GM15510 (cell line): Measurements from ENCODE around the gene SH2D3C.
A peak's percentile ranks its signal among the peaks of the same experiment; 100 is the strongest.

Source experiments
- POLR2A ChIP-seq: IDR thresholded peaks from 3 replicates; pipeline ENCODE4 v1.6.1; 2011; ENCODE audit warnings: borderline replicate concordance; ENCODE audit not compliant: insufficient read length; ENCODE audit errors: extremely low read depth

The SH2D3C gene

GRCh38 chr9:127749090-127749787 lies 29.2 kb downstream of the SH2D3C start:
- no peak for TF ChIP-seq POLR2A

- no peak for TF ChIP-seq POLR2A
These were observed 31.4 kb downstream of the SH2D3C start for GRCh38 chr9:127746959-127747569.

- no peak for TF ChIP-seq POLR2A
These were observed 33.9 kb downstream of the SH2D3C start for GRCh38 chr9:127744398-127745110.

GRCh38 chr9:127742435-127743088 lies 35.9 kb downstream of the SH2D3C start:
- no peak for TF ChIP-seq POLR2A

- no peak for TF ChIP-seq POLR2A
These were observed 36.5 kb downstream of the SH2D3C start for GRCh38 chr9:127741831-127742434.

GRCh38 chr9:127739614-127740330 lies 38.7 kb downstream of the SH2D3C start:
- TF ChIP-seq POLR2A = no peak

GRCh38 chr9:127738666-127739065 lies 39.8 kb downstream of the SH2D3C start:
- TF ChIP-seq POLR2A = no peak

GRCh38 chr9:127735530-127736185 lies 42.8 kb downstream of the SH2D3C start:
- no peak for TF ChIP-seq POLR2A

GRCh38 chr9:127734747-127735529 lies 43.5 kb downstream of the SH2D3C start, which contains the start of gene TOR2A:
TOR2A (minus strand) TSS chr9:127735294; CDS start chr9:127735270, 24 bp downstream.
- TF ChIP-seq POLR2A = peak; percentile 80

GRCh38 chr9:127734247-127734746 lies 44.2 kb downstream of the SH2D3C start:
- TF ChIP-seq POLR2A = no peak

- TF ChIP-seq POLR2A = no peak
These were observed 44.9 kb downstream of the SH2D3C start for GRCh38 chr9:127733614-127734013.

- TF ChIP-seq POLR2A = no peak
These were observed 46.0 kb downstream of the SH2D3C start for GRCh38 chr9:127732444-127732843.

- no peak for TF ChIP-seq POLR2A
These were observed 46.5 kb downstream of the SH2D3C start for GRCh38 chr9:127731938-127732337.
